Keratinocyte (primary cell): ENCODE data around the gene MAP3K3.

Source experiments
- EZH2 ChIP-seq: IDR thresholded peaks from one replicate; pipeline ENCODE4 v1.6.1; 2012; ENCODE audit warnings: inconsistent platforms, mild to moderate bottlenecking, low read length, moderate library complexity
- TF ChIP-seq, protein P1 (sequence below), 3 experiments: IDR thresholded peaks in 1 of 3; conservative IDR thresholded peaks in 1 of 3; optimal IDR thresholded peaks in 1 of 3; 2 replicates in 2 of 3; 3 replicates in 1 of 3; pipeline versions ENCODE3 to v1.5.1; 2011; ENCODE audit warnings: low read length in 3 of 3, mild to moderate bottlenecking in 3 of 3, moderate library complexity in 2 of 3, control low read depth in 1 of 3, inconsistent platforms in 1 of 3; ENCODE audit not compliant: insufficient read depth in 2 of 3; ENCODE audit errors: extremely low read depth in 1 of 3

DNA sequence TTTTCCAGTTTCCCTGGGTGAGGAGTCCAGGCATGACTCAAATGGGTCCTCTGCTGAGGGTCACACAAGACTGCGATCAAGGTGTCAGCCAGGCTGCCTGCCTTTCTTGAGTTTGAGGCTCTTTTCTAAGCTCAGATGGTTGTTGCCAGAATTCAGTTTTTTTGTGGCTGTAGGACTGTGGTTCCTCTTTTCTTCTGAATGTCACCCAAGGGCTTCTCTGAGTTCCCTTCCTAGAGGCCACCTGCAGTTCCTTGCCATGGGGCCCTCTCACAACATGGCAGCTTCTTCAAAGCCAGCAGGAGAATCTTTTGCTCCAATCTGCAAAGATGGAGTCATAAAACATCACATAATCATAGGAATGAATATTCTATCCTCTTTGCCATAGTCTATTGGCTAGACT, 60.2 kb downstream of the MAP3K3 start:
- TF ChIP-seq, protein P1, sequence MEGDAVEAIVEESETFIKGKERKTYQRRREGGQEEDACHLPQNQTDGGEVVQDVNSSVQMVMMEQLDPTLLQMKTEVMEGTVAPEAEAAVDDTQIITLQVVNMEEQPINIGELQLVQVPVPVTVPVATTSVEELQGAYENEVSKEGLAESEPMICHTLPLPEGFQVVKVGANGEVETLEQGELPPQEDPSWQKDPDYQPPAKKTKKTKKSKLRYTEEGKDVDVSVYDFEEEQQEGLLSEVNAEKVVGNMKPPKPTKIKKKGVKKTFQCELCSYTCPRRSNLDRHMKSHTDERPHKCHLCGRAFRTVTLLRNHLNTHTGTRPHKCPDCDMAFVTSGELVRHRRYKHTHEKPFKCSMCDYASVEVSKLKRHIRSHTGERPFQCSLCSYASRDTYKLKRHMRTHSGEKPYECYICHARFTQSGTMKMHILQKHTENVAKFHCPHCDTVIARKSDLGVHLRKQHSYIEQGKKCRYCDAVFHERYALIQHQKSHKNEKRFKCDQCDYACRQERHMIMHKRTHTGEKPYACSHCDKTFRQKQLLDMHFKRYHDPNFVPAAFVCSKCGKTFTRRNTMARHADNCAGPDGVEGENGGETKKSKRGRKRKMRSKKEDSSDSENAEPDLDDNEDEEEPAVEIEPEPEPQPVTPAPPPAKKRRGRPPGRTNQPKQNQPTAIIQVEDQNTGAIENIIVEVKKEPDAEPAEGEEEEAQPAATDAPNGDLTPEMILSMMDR (optimal IDR thresholded peaks at IDR 0.05 in 1 of 3, IDR thresholded peaks at IDR 0.05 in 1 of 3, conservative IDR thresholded peaks at IDR 0.05 in 1 of 3; ENCODE audit: extremely low read depth in 1 of 3, insufficient read depth in 2 of 3, low read length in 3 of 3) = no peak
- TF ChIP-seq EZH2 = no peak
